Neural cell (in vitro differentiated cells): Measurements from ENCODE around the gene PON3. TPM values are rescaled to one million over a fixed set of nuclear protein-coding genes. Genes with fewer than 3 reads are reported as not detected.

ENCODE experiments used
- H2AFZ ChIP-seq: fragments of 200-600, 300-800 bp; sonication (generic), shearing (Covaris generic); 2 replicates; pipeline ENCODE4 v1.6.0; 2014; ENCODE audit warnings: low read depth, mild to moderate bottlenecking, antibody characterized with exemption, low read length, moderate library complexity
- H3F3A ChIP-seq: fragments of 200-600 bp; shearing (Covaris generic); 2 replicates; pipeline ENCODE4 v1.6.1; 2016; ENCODE audit warnings: mild to moderate bottlenecking, moderate library complexity, mixed read lengths, antibody characterized with exemption, low read length; ENCODE audit not compliant: insufficient read depth, poor library complexity, severe bottlenecking
- H3K27ac ChIP-seq: fragments of 200-600, 300-800 bp; sonication (generic), shearing (Covaris generic); 2 replicates; pipeline ENCODE4 v1.5.1; 2014; ENCODE audit warnings: mild to moderate bottlenecking, low read length, moderate library complexity
- H3K27me3 ChIP-seq: fragments of 300-800, 200-600 bp; sonication (generic), shearing (Covaris generic); 2 replicates; pipeline ENCODE4 v1.6.0; 2014; ENCODE audit warnings: mild to moderate bottlenecking, low read depth, low read length, moderate library complexity; ENCODE audit not compliant: insufficient read depth
- H3K36me3 ChIP-seq: fragments of 300-800, 200-600 bp; sonication (generic), shearing (Covaris generic); 2 replicates; pipeline ENCODE4 v1.5.1; 2014; ENCODE audit warnings: mild to moderate bottlenecking, antibody characterized with exemption, low read length, moderate library complexity; ENCODE audit not compliant: insufficient read depth
- H3K4me2 ChIP-seq: fragments of 300-800, 200-600 bp; sonication (generic), shearing (Covaris generic); 2 replicates; pipeline ENCODE4 v1.6.0; 2014; ENCODE audit warnings: mild to moderate bottlenecking, low read length
- H3K4me3 ChIP-seq: fragments of 300-800, 200-600 bp; sonication (generic), shearing (Covaris generic); 2 replicates; pipeline ENCODE4 v1.5.1; 2014; ENCODE audit warnings: mild to moderate bottlenecking, low read length, moderate library complexity
- H3K79me2 ChIP-seq: fragments of 200-600 bp; shearing (Covaris generic); replicated peaks from 2 replicates; pipeline ENCODE4 v1.6.0; 2014; ENCODE audit warnings: mild to moderate bottlenecking, low read length, moderate library complexity; ENCODE audit not compliant: insufficient read depth
- H3K9ac ChIP-seq: fragments of 300-800, 200-600 bp; sonication (generic), shearing (Covaris generic); 2 replicates; pipeline ENCODE4 v1.6.1; 2016; ENCODE audit warnings: mild to moderate bottlenecking, low read length, mixed read lengths
- H3K9me2 ChIP-seq: fragments of 200-600 bp; shearing (Covaris generic); 2 replicates; pipeline ENCODE4 v1.6.1; 2016; ENCODE audit warnings: mild to moderate bottlenecking, low read length, mixed read lengths; ENCODE audit not compliant: insufficient read depth
- H3K9me3 ChIP-seq: fragments of 200-600, 300-800 bp; sonication (generic), shearing (Covaris generic); 2 replicates; pipeline ENCODE4 v1.6.1; 2016; ENCODE audit warnings: mild to moderate bottlenecking, mixed run types, low read length, moderate library complexity, mixed read lengths
- H4K20me1 ChIP-seq: fragments of 200-600 bp; shearing (Covaris generic); 2 replicates; pipeline ENCODE4 v1.6.1; 2016; ENCODE audit warnings: mild to moderate bottlenecking, mixed run types; ENCODE audit not compliant: insufficient read depth
- CTCF ChIP-seq: fragments of 450-650 bp; IDR thresholded peaks from 2 replicates; pipeline ENCODE4 v1.5.1; 2014; ENCODE audit warnings: antibody characterized with exemption, mild to moderate bottlenecking, moderate library complexity; ENCODE audit not compliant: poor library complexity, severe bottlenecking
- EP300 ChIP-seq: fragments of 450-650 bp; conservative IDR thresholded peaks from 2 replicates; pipeline ENCODE4 v1.6.1; 2014; ENCODE audit warnings: antibody characterized with exemption, mild to moderate bottlenecking, moderate library complexity; ENCODE audit not compliant: poor library complexity, severe bottlenecking
- EZH2 ChIP-seq: fragments of 200-600, 300-800 bp; shearing (Covaris generic), sonication (generic); IDR thresholded peaks from 2 replicates; pipeline ENCODE4 v1.6.1; 2014; ENCODE audit warnings: antibody characterized with exemption, low read length, borderline replicate concordance, mild to moderate bottlenecking; ENCODE audit not compliant: insufficient read depth, poor library complexity, severe bottlenecking
- MXI1 ChIP-seq: fragments of 450-650 bp; conservative IDR thresholded peaks from 2 replicates; pipeline ENCODE4 v1.6.1; 2014; ENCODE audit warnings: antibody characterized with exemption, mild to moderate bottlenecking; ENCODE audit not compliant: poor library complexity, severe bottlenecking
- POLR2AphosphoS5 ChIP-seq: IDR thresholded peaks from 2 replicates; pipeline ENCODE4 v1.6.1; 2012
- RAD21 ChIP-seq: fragments of 450-650 bp; conservative IDR thresholded peaks from 2 replicates; pipeline ENCODE4 v1.6.1; 2014; ENCODE audit warnings: antibody characterized with exemption, mild to moderate bottlenecking, moderate library complexity
- REST ChIP-seq: IDR thresholded peaks from 2 replicates; pipeline ENCODE4 v1.6.1; 2012; ENCODE audit warnings: borderline replicate concordance
- SMC3 ChIP-seq: fragments of 450-650 bp; conservative IDR thresholded peaks from 2 replicates; pipeline ENCODE4 v1.6.1; 2014; ENCODE audit warnings: antibody characterized with exemption, mild to moderate bottlenecking, moderate library complexity; ENCODE audit not compliant: poor library complexity
- TAF1 ChIP-seq: IDR thresholded peaks from 2 replicates; pipeline ENCODE4 v1.6.1; 2012; ENCODE audit warnings: low read depth
- polyA plus RNA-seq: library from polyadenylated mRNA; depleted of rRNA; stranded (reverse); fragments of >200 nt; gene quantifications from 2 replicates; pipeline ENCODE4 v1.2.3, GENCODE V29; 2014

PON3 gene
- polyA plus RNA-seq, 1 donor from 2014 or later, result not detected

- Histone ChIP-seq H3K4me2 (no peak overlapping the region), H3K79me2 (peaks cover 11% of the 10 kb centered on the region), H3K9me2 (no peaks in the 10 kb centered on the region), H3K27ac (peak overlapping the region; percentile 43), H4K20me1 (no peaks in the 10 kb centered on the region), H3F3A (no peaks in the 10 kb centered on the region), H3K36me3 (no peaks in the 10 kb centered on the region), H2AFZ (peak overlapping the region; percentile 25), H3K9me3 (no peaks in the 10 kb centered on the region), H3K27me3 (no peaks in the 10 kb centered on the region), H3K9ac (peak overlapping the region; percentile 18), H3K4me3 (no peak overlapping the region)
- TF ChIP-seq POLR2AphosphoS5 (no peak), EZH2 (no peak), CTCF (no peak), EP300 (no peak), REST (no peak), RAD21 (no peak), MXI1 (no peak), TAF1 (no peak), SMC3 (no peak)
These were observed 31.8 kb upstream of the PON3 start for GRCh38 chr7:95427914-95428516.

GRCh38 chr7:95427166-95427565, 31.0 kb upstream of the PON3 start:
- no peak for TF ChIP-seq RAD21
- TF ChIP-seq MXI1, result no peak
- TF ChIP-seq POLR2AphosphoS5, result no peak
- no peak for TF ChIP-seq EZH2
- TF ChIP-seq CTCF, result no peak
- no peak for TF ChIP-seq SMC3
- no peak for TF ChIP-seq REST
- no peak for TF ChIP-seq TAF1
- Histone ChIP-seq H3K27me3 (no peaks in the 10 kb centered on the region), H3K4me3 (no peak overlapping the region), H3K9me2 (no peaks in the 10 kb centered on the region), H3F3A (no peaks in the 10 kb centered on the region), H3K4me2 (no peak overlapping the region), H3K9me3 (no peaks in the 10 kb centered on the region), H3K9ac (no peak overlapping the region), H3K79me2 (peaks cover 11% of the 10 kb centered on the region), H2AFZ (no peak overlapping the region), H4K20me1 (no peaks in the 10 kb centered on the region), H3K27ac (no peak overlapping the region), H3K36me3 (no peaks in the 10 kb centered on the region)
